Right lobe of liver (tissue), 6 donors: Measurements from ENCODE around the gene USP48. TPM values are rescaled to one million over a fixed set of nuclear protein-coding genes. Genes with fewer than 3 reads are reported as not detected.
A peak's percentile ranks its signal among the peaks of the same experiment; 100 is the strongest.

Experiments used
- ATAC-seq, 4 donors: fragments of 200-7000 bp; cut with Tn5 transposase; one replicate each; pipeline ENCODE4 v1.9.1; 2020; ENCODE audit warnings: mild to moderate bottlenecking in 4 of 4, moderate library complexity in 4 of 4
- DNase-seq, 3 donors: peaks; one replicate each; pipeline ENCODE4 v3.0.0-alpha.2; 2020
- H3K27ac ChIP-seq, 3 donors: fragments of 200-600 bp; one replicate each; pipeline ENCODE4 v1.8.0; 2022
- H3K27me3 ChIP-seq, 2 donors: fragments of 200-600 bp; one replicate each; pipeline ENCODE4 v1.8.0; 2022
- H3K36me3 ChIP-seq, 4 donors: fragments of 200-600 bp; sonication (generic) in 1 of 4; one replicate each; pipeline versions ENCODE4 v1.5.1 to v1.8.0; 2017 to 2022; ENCODE audit warnings: control low read depth in 1 of 4
- H3K4me1 ChIP-seq, 4 donors: fragments of 200-600 bp; sonication (generic) in 1 of 4; one replicate each; pipeline versions ENCODE4 v1.5.1 to v1.8.0; 2017 to 2022; ENCODE audit warnings: control low read depth in 1 of 4
- H3K4me3 ChIP-seq, 3 donors: fragments of 200-600 bp; one replicate each; pipeline ENCODE4 v1.8.0; 2022
- H3K9me3 ChIP-seq, 4 donors: fragments of 200-600 bp; sonication (generic) in 1 of 4; one replicate each; pipeline versions ENCODE4 v1.5.1 to v1.8.0; 2017 to 2022; ENCODE audit warnings: control low read depth in 1 of 4
- POLR2A ChIP-seq: fragments of 450-650 bp; IDR thresholded peaks from one replicate; pipeline ENCODE4 v1.6.1; 2017; ENCODE audit warnings: antibody characterized with exemption, mild to moderate bottlenecking
- WGBS: methylation state at CpG from one replicate; pipeline ENCODE4 v1.1.6; 2018; ENCODE audit warnings: low coverage, low lambda C conversion rate; ENCODE audit not compliant: insufficient coverage; ENCODE audit errors: missing lambda C conversion rate; 5-methylcytosine and 5-hydroxymethylcytosine counted together
- intact Hi-C, 2 donors: fragments of 100-400 bp; cut with DNase I; formaldehyde crosslinking; loops; one replicate each; pipeline versions ENCODE4 v1.11.2 to v1.14.1; 2022
- total RNA-seq, 6 experiments: library from RNA; depleted of rRNA in 2 of 6; stranded (reverse); fragments of >200 nt in 2 of 6; fragmentation: NEBNext Ultra II Directional in 3 of 6; extraction: Animal tissue kit (Norgen Biotek cat#: 25700) in 3 of 6; gene quantifications; one replicate each; pipeline versions ENCODE4 v1.1.0 to v1.2.4, GENCODE V29; 2016 to 2023
- TF ChIP-seq, protein P1 (sequence below), 4 donors: fragments of 200-600 bp in 3 of 4; fragments of 450-650 bp in 1 of 4; IDR thresholded peaks; one replicate each; pipeline versions ENCODE4 v1.5.1 to v1.8.0; 2016 to 2022; ENCODE audit warnings: antibody characterized with exemption in 4 of 4, mild to moderate bottlenecking in 2 of 4
- donor health status: DM: no; HTN: yes; CAD: no.
- donor health status: DM: no; HTN: no; CAD: no.
- donor health status: DM: no; HTN: no; CAD: no.
- donor health status: DM: no; HTN: yes; CAD: no.
- donor health status: DM: no; HTN: yes; CAD: no.

USP48 gene
- total RNA-seq, 6 experiments from 2014 or later, result 21.3 to 24.5 (median 22.8) TPM

DNA sequence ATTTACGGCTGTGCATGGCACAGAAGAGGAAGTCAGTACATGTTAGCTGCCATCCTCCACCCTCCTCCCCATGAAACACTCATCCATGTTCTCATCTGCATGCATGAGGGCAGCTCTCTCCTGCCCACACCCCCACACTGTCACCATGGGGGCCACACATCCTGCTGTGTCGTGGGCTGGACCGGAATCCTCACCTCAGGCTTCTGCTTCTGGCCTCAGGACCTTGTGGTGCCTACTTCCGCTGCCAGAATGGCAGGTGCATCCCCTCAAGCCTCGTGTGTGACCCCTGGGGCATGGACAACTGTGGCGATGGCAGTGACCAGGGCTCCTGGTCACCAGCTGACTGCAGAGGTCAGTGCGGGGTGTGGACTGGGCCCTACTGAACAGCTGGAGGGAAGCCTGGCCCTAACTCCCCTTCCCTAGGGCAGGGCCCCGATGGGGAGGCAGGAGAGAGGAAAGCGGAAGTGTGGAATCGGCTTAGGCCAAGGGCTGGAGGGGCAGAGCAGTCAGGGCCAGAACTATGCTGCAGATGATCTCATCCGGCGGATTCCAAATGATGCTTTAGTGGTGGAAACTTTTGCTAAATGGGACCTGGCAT is 32.9 kb upstream of the USP48 start:
- TF ChIP-seq, protein P1, sequence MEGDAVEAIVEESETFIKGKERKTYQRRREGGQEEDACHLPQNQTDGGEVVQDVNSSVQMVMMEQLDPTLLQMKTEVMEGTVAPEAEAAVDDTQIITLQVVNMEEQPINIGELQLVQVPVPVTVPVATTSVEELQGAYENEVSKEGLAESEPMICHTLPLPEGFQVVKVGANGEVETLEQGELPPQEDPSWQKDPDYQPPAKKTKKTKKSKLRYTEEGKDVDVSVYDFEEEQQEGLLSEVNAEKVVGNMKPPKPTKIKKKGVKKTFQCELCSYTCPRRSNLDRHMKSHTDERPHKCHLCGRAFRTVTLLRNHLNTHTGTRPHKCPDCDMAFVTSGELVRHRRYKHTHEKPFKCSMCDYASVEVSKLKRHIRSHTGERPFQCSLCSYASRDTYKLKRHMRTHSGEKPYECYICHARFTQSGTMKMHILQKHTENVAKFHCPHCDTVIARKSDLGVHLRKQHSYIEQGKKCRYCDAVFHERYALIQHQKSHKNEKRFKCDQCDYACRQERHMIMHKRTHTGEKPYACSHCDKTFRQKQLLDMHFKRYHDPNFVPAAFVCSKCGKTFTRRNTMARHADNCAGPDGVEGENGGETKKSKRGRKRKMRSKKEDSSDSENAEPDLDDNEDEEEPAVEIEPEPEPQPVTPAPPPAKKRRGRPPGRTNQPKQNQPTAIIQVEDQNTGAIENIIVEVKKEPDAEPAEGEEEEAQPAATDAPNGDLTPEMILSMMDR (IDR thresholded peaks at IDR 0.05), result no peak
- TF ChIP-seq POLR2A, result no peak
- no peaks in the 10 kb centered on the region for H3K9me3 ChIP-seq
- ATAC-seq (peak; percentile 22 to 39 (median 30)), DNase-seq (peak in 1 of 3 donors; percentile 50)
- intact Hi-C loops, result no loop called here
- WGBS, result 61% methylated on average over 6 of the region's 12 CpGs
- no peak overlapping the region for H3K4me3 ChIP-seq
- peaks cover 0 to 2% (median 0%) of the 10 kb centered on the region in 4 donors for H3K4me1 ChIP-seq
- H3K36me3 ChIP-seq, result no peaks in the 10 kb centered on the region
- peaks cover 0 to 7% of the 10 kb centered on the region in 2 donors for H3K27me3 ChIP-seq
- H3K27ac ChIP-seq, result no peak overlapping the region

DNA sequence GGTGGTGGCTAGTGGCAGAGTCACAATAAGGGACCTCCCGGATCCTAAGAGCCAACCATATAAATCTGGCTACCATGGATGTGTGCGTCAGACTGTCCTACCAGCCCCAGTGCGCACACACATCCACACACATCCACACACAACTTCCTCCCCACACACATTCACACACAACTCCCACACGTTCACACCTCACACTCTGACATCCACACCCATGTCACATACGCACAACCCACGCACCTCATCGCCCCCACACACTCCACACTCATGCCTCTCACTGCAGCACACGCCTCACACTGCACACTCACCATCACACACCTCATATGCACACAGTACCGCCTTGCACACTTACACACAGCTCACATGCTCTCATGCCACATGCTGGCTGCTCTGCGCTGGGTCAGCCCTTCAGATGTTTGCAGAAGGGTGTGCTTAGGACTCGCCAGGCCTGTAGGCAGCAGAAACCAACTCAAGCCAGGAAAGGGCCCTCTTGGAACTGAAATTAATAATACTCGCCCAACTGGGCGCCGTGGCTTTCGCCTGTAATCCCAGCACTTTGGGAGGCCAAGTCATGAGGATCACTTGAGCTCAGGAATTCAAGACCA is 32.1 kb upstream of the USP48 start:
- peaks cover 0 to 7% of the 10 kb centered on the region in 2 donors for H3K27me3 ChIP-seq
- H3K4me3 ChIP-seq, result no peak overlapping the region
- no peak for ATAC-seq
- DNase-seq, result no peak
- no peaks in the 10 kb centered on the region for H3K36me3 ChIP-seq
- H3K9me3 ChIP-seq, result no peaks in the 10 kb centered on the region
- no peak for TF ChIP-seq POLR2A
- TF ChIP-seq, protein P1 (IDR thresholded peaks at IDR 0.05), result no peak
- H3K27ac ChIP-seq, result no peak overlapping the region
- 88% methylated on average over 12 of the region's 15 CpGs for WGBS
- intact Hi-C loops, result no loop called here
- peaks cover 0 to 8% (median 0%) of the 10 kb centered on the region in 4 donors for H3K4me1 ChIP-seq

DNA sequence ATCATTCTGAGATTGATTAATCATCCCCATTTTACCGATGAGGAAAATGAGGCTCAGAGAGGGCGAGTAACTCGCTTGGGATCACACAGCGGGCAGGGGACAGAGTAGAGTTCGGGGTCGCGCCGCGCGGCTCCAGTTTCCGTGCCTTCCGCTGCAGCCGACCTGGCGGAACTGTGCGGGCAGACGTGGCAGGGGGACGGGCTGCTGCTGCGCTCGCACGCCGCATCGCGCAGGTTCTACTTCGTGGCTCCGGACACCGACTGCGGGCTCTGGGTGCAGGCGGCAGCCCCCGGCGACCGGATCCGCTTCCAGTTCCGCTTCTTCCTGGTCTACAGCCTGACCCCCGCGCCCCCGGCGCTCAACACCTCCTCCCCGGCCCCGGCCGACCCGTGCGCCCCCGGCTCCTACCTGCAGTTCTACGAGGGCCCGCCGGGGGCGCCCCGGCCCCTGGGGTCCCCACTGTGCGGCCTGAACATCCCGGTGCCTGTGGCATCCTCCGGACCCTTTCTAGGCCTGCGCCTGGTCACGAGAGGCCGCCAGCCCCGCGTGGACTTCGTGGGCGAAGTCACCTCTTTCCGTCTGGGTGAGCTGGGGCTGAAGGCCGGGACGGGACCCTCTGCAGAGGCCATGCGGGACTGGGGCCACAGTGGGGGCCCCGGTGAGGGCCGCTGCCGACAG is 31.4 kb upstream of the USP48 start:
- Histone ChIP-seq H3K9me3 (no peaks in the 10 kb centered on the region), H3K4me1 (peaks cover 0 to 8% (median 0%) of the 10 kb centered on the region in 4 donors), H3K36me3 (no peaks in the 10 kb centered on the region), H3K4me3 (peak overlapping the region in 1 of 3 donors; percentile 12), H3K27ac (no peak overlapping the region), H3K27me3 (peaks cover 0 to 7% of the 10 kb centered on the region in 2 donors)
- intact Hi-C loops, result no loop called here
- ATAC-seq (peak; percentile 20 to 45 (median 33)), DNase-seq (peak in 1 of 3 donors; percentile 53)
- WGBS, result 19% methylated on average over 11 of the region's 65 CpGs
- TF ChIP-seq, protein P1 (IDR thresholded peaks at IDR 0.05), result peak; percentile 13 to 28 (median 22)
- TF ChIP-seq POLR2A, result no peak

DNA sequence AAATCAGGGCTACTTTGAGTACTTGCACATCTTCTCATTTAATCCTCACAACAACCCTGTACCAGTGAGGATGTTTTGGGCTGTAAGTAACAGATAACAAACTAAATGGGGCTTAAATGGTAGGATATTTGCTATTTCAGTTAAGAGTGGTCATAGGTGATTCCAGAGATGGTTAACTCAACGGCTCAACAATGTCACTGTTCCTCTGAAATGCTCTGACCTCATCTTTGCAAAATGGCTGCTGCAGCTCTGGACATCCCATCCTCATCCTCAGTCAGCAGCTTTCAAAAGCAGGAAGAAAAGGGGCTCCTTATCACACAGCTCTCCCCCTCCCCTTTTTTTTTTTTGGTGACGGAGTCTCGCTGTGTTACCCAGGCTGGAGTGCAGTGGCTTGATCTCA is 30.6 kb upstream of the USP48 start:
- intact Hi-C loops, result no loop called here

More for the DNA sequence above, 30.6 kb upstream of the USP48 start:
- DNase-seq, result no peak
- H3K4me1 ChIP-seq, result peaks cover 0 to 8% (median 0%) of the 10 kb centered on the region in 4 donors
- no peak for ATAC-seq
- H3K4me3 ChIP-seq, result no peak overlapping the region
- H3K36me3 ChIP-seq, result no peaks in the 10 kb centered on the region
- peaks cover 0 to 7% of the 10 kb centered on the region in 2 donors for H3K27me3 ChIP-seq
- no peaks in the 10 kb centered on the region for H3K9me3 ChIP-seq
- 83% methylated on average over 2 of the region's 3 CpGs for WGBS
- H3K27ac ChIP-seq, result no peak overlapping the region
- TF ChIP-seq POLR2A, result no peak
- TF ChIP-seq, protein P1 (IDR thresholded peaks at IDR 0.05), result no peak
